ENCODE results near the gene SLC25A30. TPM values are rescaled to one million over a fixed set of nuclear protein-coding genes. Genes with fewer than 3 reads are reported as not detected.

The SLC25A30 gene
- total RNA-seq, 6 experiments from 2014 or later, result 16.1 to 60.4 (median 45.0) TPM

GRCh38 chr13:45411631-45412030 lies 6.5 kb downstream of the SLC25A30 start:
- intact Hi-C loops (cut with DNase I), result no loop called here
- H3K4me1 ChIP-seq, result peaks cover 0 to 28% (median 4%) of the 10 kb centered on the region in 4 donors
- 81% methylated on average over 4 of the region's 4 CpGs for WGBS (ENCODE audit: insufficient coverage, low coverage, low lambda C conversion rate, missing lambda C conversion rate)
- H3K36me3 ChIP-seq, result peaks cover 0 to 50% (median 31%) of the 10 kb centered on the region in 4 donors
- no peaks in the 10 kb centered on the region for H3K9me3 ChIP-seq
- TF ChIP-seq, protein P1, sequence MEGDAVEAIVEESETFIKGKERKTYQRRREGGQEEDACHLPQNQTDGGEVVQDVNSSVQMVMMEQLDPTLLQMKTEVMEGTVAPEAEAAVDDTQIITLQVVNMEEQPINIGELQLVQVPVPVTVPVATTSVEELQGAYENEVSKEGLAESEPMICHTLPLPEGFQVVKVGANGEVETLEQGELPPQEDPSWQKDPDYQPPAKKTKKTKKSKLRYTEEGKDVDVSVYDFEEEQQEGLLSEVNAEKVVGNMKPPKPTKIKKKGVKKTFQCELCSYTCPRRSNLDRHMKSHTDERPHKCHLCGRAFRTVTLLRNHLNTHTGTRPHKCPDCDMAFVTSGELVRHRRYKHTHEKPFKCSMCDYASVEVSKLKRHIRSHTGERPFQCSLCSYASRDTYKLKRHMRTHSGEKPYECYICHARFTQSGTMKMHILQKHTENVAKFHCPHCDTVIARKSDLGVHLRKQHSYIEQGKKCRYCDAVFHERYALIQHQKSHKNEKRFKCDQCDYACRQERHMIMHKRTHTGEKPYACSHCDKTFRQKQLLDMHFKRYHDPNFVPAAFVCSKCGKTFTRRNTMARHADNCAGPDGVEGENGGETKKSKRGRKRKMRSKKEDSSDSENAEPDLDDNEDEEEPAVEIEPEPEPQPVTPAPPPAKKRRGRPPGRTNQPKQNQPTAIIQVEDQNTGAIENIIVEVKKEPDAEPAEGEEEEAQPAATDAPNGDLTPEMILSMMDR (IDR thresholded peaks at IDR 0.05), result no peak
- no peak for TF ChIP-seq POLR2A (IDR thresholded peaks at IDR 0.05)
- H3K27ac ChIP-seq, result no peak overlapping the region
- H3K27me3 ChIP-seq, result no peaks in the 10 kb centered on the region
- no peak overlapping the region for H3K4me3 ChIP-seq
- no peak for ATAC-seq
- no peak for DNase-seq

- H3K27me3 ChIP-seq, result no peaks in the 10 kb centered on the region
- WGBS (ENCODE audit: insufficient coverage, low coverage, low lambda C conversion rate, missing lambda C conversion rate), result 89% methylated on average over 4 of the region's 4 CpGs
- DNase-seq (no peak), ATAC-seq (no peak)
- H3K27ac ChIP-seq, result no peak overlapping the region
- H3K4me1 ChIP-seq, result peaks cover 0 to 24% (median 4%) of the 10 kb centered on the region in 4 donors
- no peaks in the 10 kb centered on the region for H3K9me3 ChIP-seq
- no peak for TF ChIP-seq POLR2A (IDR thresholded peaks at IDR 0.05)
- TF ChIP-seq, protein P1 (IDR thresholded peaks at IDR 0.05), result no peak
- intact Hi-C loops (cut with DNase I), result no loop called here
- H3K4me3 ChIP-seq, result no peak overlapping the region
- H3K36me3 ChIP-seq, result peaks cover 0 to 55% (median 33%) of the 10 kb centered on the region in 4 donors
These were observed 7.0 kb downstream of the SLC25A30 start for GRCh38 chr13:45411221-45411620.

DNA sequence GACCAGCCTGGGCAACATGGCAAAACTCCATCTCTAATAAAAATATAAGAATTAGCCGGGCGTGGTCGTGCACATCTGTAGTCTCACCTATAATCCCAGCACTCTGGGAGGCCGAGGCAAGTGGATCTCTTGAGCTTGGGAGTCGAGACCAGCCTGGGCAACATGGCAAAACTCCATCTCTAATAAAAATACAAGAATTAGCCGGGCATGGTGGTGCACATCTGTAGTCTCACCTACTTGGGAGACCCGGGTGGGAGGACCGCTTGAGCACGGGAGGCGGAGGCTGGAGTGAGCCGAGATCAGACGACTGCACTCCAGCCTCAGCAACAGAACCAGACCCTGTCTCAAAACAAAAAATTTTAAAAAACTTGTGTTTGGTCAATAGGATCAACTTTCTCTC lies 7.7 kb downstream of the SLC25A30 start:
- Histone ChIP-seq H3K9me3 (no peaks in the 10 kb centered on the region), H3K4me3 (no peak overlapping the region), H3K4me1 (peaks cover 0 to 20% (median 4%) of the 10 kb centered on the region in 4 donors), H3K36me3 (peaks cover 0 to 62% (median 37%) of the 10 kb centered on the region in 4 donors), H3K27me3 (no peaks in the 10 kb centered on the region), H3K27ac (no peak overlapping the region)
- 97% methylated on average over 5 of the region's 12 CpGs for WGBS (ENCODE audit: insufficient coverage, low coverage, low lambda C conversion rate, missing lambda C conversion rate)
- ATAC-seq, result no peak
- TF ChIP-seq, protein P1 (IDR thresholded peaks at IDR 0.05), result no peak
- no peak for TF ChIP-seq POLR2A (IDR thresholded peaks at IDR 0.05)
- intact Hi-C loops (cut with DNase I), result no loop called here
- no peak for DNase-seq

DNA sequence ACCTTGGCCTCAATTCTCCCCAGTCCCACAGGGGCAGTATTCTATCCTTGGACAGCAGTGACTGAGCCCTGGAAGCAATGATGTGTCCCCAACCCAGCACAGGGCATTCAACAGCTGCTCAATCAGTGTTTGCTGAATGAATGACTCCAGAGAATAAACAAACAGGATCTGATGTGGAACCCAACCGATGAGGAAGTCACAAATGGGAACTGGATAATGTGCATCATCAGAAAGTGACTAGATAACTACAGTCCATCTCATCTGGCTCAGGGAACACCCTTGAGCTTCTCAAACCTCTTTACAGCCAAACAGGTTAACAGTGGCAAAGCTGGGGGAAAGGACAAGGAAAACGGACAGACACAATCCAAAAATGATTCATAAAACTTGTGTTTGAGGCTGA lies 8.2 kb downstream of the SLC25A30 start:
- WGBS (ENCODE audit: insufficient coverage, low coverage, low lambda C conversion rate, missing lambda C conversion rate), result 48% methylated on average over 2 of the region's 2 CpGs
- Histone ChIP-seq H3K9me3 (no peaks in the 10 kb centered on the region), H3K27ac (no peak overlapping the region), H3K4me1 (peaks cover 0 to 15% (median 4%) of the 10 kb centered on the region in 4 donors), H3K4me3 (no peak overlapping the region), H3K27me3 (no peaks in the 10 kb centered on the region), H3K36me3 (peaks cover 0 to 67% (median 39%) of the 10 kb centered on the region in 4 donors)
- ATAC-seq (peak in 1 of 4 donors; percentile 12), DNase-seq (no peak)
- no peak for TF ChIP-seq POLR2A (IDR thresholded peaks at IDR 0.05)
- TF ChIP-seq, protein P1 (IDR thresholded peaks at IDR 0.05), result no peak
- intact Hi-C loops (cut with DNase I), result no loop called here

GRCh38 chr13:45406421-45406820 lies 11.8 kb downstream of the SLC25A30 start:
- H3K36me3 ChIP-seq, result peaks cover 0 to 100% (median 60%) of the 10 kb centered on the region in 4 donors
- H3K4me3 ChIP-seq, result no peak overlapping the region
- ATAC-seq (no peak), DNase-seq (no peak)
- no peaks in the 10 kb centered on the region for H3K9me3 ChIP-seq
- TF ChIP-seq POLR2A (IDR thresholded peaks at IDR 0.05), result no peak
- TF ChIP-seq, protein P1 (IDR thresholded peaks at IDR 0.05), result no peak
- 74% methylated on average over 3 of the region's 3 CpGs for WGBS (ENCODE audit: insufficient coverage, low coverage, low lambda C conversion rate, missing lambda C conversion rate)
- H3K4me1 ChIP-seq, result no peaks in the 10 kb centered on the region
- H3K27me3 ChIP-seq, result no peaks in the 10 kb centered on the region
- intact Hi-C loops (cut with DNase I), result no loop called here
- H3K27ac ChIP-seq, result no peak overlapping the region

Data from right lobe of liver (tissue), 6 donors.